ENCODE data around the gene XAB2. TPM values are rescaled to one million over a fixed set of nuclear protein-coding genes. Genes with fewer than 3 reads are reported as not detected.

The XAB2 gene
- total RNA-seq, 1 experiment from 2014 or later: 36.9 TPM

DNA sequence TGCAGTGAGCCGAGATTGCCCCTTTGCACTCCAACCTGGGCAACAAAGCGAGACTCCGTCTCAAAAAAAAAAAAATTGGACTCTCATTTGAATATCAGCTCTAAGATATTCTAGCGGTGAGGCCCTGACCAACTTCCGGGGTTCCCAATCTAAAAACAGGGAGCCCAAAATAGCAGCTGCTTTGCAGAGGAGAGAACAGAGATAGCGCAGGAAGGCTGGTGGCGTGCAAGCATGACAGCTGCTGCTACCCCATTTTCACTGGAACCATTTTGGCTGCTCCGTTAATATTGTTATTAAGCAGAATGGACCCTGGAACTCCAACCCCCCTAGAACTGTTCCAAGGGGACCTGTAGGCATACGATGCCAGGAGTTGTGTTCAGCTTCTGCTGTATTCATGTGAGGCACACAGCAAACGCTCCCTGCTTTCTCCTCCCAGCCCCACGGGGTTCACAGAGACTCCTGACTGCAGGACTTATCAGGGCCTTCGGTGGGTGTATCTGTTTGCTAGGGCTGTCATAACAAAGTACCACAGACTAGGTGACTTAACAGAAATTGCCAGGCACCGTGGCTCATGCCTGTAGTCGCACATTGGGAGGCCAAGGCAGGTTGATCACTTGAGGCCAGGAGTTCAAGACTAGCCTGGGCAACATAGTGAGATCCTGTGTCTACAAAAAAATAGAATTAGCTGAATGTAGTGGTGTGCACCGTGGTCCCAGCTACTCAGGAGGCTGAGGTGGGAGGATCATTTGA, 19.1 kb upstream of the XAB2 start:
- Histone ChIP-seq H3K36me3 (ENCODE audit: control insufficient read depth, insufficient read depth, low read length) (no peaks in the 10 kb centered on the region), H3K27ac (ENCODE audit: low read length) (no peak overlapping the region), H3K9me3 (ENCODE audit: control insufficient read depth, insufficient read depth, low read depth, low read length) (no peaks in the 10 kb centered on the region), H3K4me1 (ENCODE audit: control insufficient read depth, insufficient read depth, low read length) (no peaks in the 10 kb centered on the region), H3K27me3 (ENCODE audit: control insufficient read depth, insufficient read depth, low read length) (no peaks in the 10 kb centered on the region), H3K4me3 (ENCODE audit: low read depth in 2 of 2, low read length in 2 of 2) (no peak overlapping the region)
- DNase-seq (ENCODE audit: low read depth, low spot score) (no peak), ATAC-seq (no peak)
- in situ Hi-C loops (cut with HindIII; ENCODE audit: low pct_unique_long_range_greater_than_20kb, low sequenced_read_pairs): no loop called here
- intact Hi-C loops (cut with micrococcal nuclease; ENCODE audit: unreplicated experiment): no loop called here
- no TSS peak for BruUV-seq (replicated peaks)
- CTCF ChIA-PET: interaction anchor here (0.6 to 1.0 kb wide), 4 partner anchors 10 to 517 kb away, joined by 3 to 14 read pairs (median 4); no protein-coding TSS in a partner anchor
- POLR2A ChIA-PET: interaction anchor here (0.7 kb wide), 1 partner anchor 96 kb away, joined by 5 read pairs; no protein-coding TSS in a partner anchor
- TF ChIP-seq POLR2AphosphoS5 (IDR thresholded peaks at IDR 0.05; ENCODE audit: low read depth, low read length): no peak
- TF ChIP-seq, protein P1, sequence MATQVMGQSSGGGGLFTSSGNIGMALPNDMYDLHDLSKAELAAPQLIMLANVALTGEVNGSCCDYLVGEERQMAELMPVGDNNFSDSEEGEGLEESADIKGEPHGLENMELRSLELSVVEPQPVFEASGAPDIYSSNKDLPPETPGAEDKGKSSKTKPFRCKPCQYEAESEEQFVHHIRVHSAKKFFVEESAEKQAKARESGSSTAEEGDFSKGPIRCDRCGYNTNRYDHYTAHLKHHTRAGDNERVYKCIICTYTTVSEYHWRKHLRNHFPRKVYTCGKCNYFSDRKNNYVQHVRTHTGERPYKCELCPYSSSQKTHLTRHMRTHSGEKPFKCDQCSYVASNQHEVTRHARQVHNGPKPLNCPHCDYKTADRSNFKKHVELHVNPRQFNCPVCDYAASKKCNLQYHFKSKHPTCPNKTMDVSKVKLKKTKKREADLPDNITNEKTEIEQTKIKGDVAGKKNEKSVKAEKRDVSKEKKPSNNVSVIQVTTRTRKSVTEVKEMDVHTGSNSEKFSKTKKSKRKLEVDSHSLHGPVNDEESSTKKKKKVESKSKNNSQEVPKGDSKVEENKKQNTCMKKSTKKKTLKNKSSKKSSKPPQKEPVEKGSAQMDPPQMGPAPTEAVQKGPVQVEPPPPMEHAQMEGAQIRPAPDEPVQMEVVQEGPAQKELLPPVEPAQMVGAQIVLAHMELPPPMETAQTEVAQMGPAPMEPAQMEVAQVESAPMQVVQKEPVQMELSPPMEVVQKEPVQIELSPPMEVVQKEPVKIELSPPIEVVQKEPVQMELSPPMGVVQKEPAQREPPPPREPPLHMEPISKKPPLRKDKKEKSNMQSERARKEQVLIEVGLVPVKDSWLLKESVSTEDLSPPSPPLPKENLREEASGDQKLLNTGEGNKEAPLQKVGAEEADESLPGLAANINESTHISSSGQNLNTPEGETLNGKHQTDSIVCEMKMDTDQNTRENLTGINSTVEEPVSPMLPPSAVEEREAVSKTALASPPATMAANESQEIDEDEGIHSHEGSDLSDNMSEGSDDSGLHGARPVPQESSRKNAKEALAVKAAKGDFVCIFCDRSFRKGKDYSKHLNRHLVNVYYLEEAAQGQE (IDR thresholded peaks at IDR 0.05; ENCODE audit: insufficient read depth in 1 of 2, low read depth in 2 of 2, low read length in 1 of 2): no peak
- no peak for TF ChIP-seq SIN3A (IDR thresholded peaks at IDR 0.05; ENCODE audit: borderline replicate concordance, insufficient read depth, low read depth, low read length)
- TF ChIP-seq, protein P2, sequence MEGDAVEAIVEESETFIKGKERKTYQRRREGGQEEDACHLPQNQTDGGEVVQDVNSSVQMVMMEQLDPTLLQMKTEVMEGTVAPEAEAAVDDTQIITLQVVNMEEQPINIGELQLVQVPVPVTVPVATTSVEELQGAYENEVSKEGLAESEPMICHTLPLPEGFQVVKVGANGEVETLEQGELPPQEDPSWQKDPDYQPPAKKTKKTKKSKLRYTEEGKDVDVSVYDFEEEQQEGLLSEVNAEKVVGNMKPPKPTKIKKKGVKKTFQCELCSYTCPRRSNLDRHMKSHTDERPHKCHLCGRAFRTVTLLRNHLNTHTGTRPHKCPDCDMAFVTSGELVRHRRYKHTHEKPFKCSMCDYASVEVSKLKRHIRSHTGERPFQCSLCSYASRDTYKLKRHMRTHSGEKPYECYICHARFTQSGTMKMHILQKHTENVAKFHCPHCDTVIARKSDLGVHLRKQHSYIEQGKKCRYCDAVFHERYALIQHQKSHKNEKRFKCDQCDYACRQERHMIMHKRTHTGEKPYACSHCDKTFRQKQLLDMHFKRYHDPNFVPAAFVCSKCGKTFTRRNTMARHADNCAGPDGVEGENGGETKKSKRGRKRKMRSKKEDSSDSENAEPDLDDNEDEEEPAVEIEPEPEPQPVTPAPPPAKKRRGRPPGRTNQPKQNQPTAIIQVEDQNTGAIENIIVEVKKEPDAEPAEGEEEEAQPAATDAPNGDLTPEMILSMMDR (IDR thresholded peaks at IDR 0.05): no peak
- TF ChIP-seq TCF7L2 (IDR thresholded peaks at IDR 0.05; ENCODE audit: low read depth, low read length): no peak

DNA sequence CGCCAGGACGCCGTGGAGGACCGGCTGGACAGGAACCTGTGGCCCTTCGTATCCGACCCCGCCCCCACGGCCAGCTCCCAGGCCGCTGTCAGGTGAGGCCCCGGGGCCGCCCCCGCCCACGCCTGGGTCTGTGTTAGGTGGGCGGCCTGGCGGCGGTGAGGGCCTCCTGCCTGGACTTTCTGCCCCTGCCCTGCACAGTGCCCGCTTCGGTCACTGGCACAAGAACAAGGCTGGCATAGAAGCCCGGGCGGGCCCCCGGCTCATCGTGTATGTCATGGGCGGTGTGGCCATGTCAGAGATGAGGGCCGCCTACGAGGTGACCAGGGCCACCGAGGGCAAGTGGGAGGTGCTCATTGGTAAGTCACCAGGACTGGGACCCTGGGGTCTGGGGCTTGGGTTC, 17.8 kb upstream of the XAB2 start:
- Histone ChIP-seq H3K9me3 (ENCODE audit: control insufficient read depth, insufficient read depth, low read depth, low read length) (no peaks in the 10 kb centered on the region), H3K4me3 (ENCODE audit: low read depth in 2 of 2, low read length in 2 of 2) (no peak overlapping the region), H3K36me3 (ENCODE audit: control insufficient read depth, insufficient read depth, low read length) (no peaks in the 10 kb centered on the region), H3K4me1 (ENCODE audit: control insufficient read depth, insufficient read depth, low read length) (no peaks in the 10 kb centered on the region), H3K27me3 (ENCODE audit: control insufficient read depth, insufficient read depth, low read length) (no peaks in the 10 kb centered on the region), H3K27ac (ENCODE audit: low read length) (no peak overlapping the region)
- ATAC-seq (no peak), DNase-seq (ENCODE audit: low read depth, low spot score) (no peak)
- BruUV-seq (replicated peaks): no TSS peak
- intact Hi-C loops (cut with micrococcal nuclease; ENCODE audit: unreplicated experiment) (no loop called here), in situ Hi-C loops (cut with HindIII; ENCODE audit: low pct_unique_long_range_greater_than_20kb, low sequenced_read_pairs) (no loop called here)
- ChIA-PET POLR2A (no interaction called here), CTCF (no interaction called here)
- TF ChIP-seq SIN3A (IDR thresholded peaks at IDR 0.05; ENCODE audit: borderline replicate concordance, insufficient read depth, low read depth, low read length) (no peak), POLR2AphosphoS5 (IDR thresholded peaks at IDR 0.05; ENCODE audit: low read depth, low read length) (no peak), TCF7L2 (IDR thresholded peaks at IDR 0.05; ENCODE audit: low read depth, low read length) (no peak)
- TF ChIP-seq, protein P1 (IDR thresholded peaks at IDR 0.05; ENCODE audit: insufficient read depth in 1 of 2, low read depth in 2 of 2, low read length in 1 of 2): no peak
- TF ChIP-seq, protein P2 (IDR thresholded peaks at IDR 0.05): no peak
